IPS-18a (cell line): ENCODE results near the gene UBE2E2.

Source experiments
- H3K27ac ChIP-seq: one replicate; pipeline ENCODE4 v1.5.1; 2013; ENCODE audit warnings: low read length
- H3K27me3 ChIP-seq: one replicate; pipeline ENCODE4 v1.6.1; 2013; ENCODE audit warnings: mild to moderate bottlenecking, low read length; ENCODE audit not compliant: control insufficient read depth, insufficient read depth
- H3K36me3 ChIP-seq: one replicate; pipeline ENCODE4 v1.6.1; 2013; ENCODE audit warnings: low read depth, low read length; ENCODE audit not compliant: control insufficient read depth
- H3K4me1 ChIP-seq: one replicate; pipeline ENCODE4 v1.6.1; 2013; ENCODE audit warnings: low read depth, low read length; ENCODE audit not compliant: control insufficient read depth
- H3K4me3 ChIP-seq: one replicate; pipeline ENCODE4 v1.5.1; 2013; ENCODE audit warnings: low read length
- H3K9ac ChIP-seq: one replicate; pipeline ENCODE4 v1.6.1; 2013; ENCODE audit warnings: mild to moderate bottlenecking, low read length, moderate library complexity
- H3K9me3 ChIP-seq: one replicate; pipeline ENCODE4 v1.6.1; 2013; ENCODE audit warnings: low read depth, low read length; ENCODE audit not compliant: control insufficient read depth

Gene UBE2E2

GRCh38 chr3:23202921-23203707, at the start of gene UBE2E2:
UBE2E2 (plus strand) TSS chr3:23203327.
- H3K9me3 ChIP-seq = no peaks in the 10 kb centered on the region
- peaks cover 21% of the 10 kb centered on the region for H3K27me3 ChIP-seq
- H3K27ac ChIP-seq = no peak within 1 kb of the TSS
- H3K4me3 ChIP-seq = peak within 1 kb of the TSS; percentile 97
- no peaks in the 10 kb centered on the region for H3K36me3 ChIP-seq
- H3K4me1 ChIP-seq = peaks cover 10% of the 10 kb centered on the region
- H3K9ac ChIP-seq = peak within 1 kb of the TSS; percentile 80

DNA sequence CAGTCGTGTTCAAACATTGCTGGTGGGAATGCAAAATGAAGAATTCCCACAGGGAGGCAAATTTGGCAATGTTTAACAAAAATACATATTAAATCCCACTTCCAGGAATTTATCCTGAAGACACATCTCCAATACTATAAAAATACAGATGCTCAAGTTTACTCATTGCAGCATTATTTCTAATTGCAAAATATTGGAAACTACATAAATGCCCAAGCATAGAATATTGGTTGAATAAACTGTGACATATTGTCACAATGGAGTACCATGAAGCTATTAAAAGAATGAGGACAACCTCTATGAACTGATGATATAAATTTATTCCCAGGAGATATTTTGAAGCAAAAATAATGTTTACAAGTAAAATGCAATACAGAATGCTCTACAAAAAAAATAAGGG, 49.7 kb upstream of the UBE2E2 start:
- Histone ChIP-seq H3K4me3 (no peak overlapping the region), H3K27ac (no peak overlapping the region), H3K9me3 (peaks cover 4% of the 10 kb centered on the region), H3K27me3 (no peaks in the 10 kb centered on the region), H3K9ac (no peak overlapping the region), H3K36me3 (no peaks in the 10 kb centered on the region), H3K4me1 (peaks cover 7% of the 10 kb centered on the region)

DNA sequence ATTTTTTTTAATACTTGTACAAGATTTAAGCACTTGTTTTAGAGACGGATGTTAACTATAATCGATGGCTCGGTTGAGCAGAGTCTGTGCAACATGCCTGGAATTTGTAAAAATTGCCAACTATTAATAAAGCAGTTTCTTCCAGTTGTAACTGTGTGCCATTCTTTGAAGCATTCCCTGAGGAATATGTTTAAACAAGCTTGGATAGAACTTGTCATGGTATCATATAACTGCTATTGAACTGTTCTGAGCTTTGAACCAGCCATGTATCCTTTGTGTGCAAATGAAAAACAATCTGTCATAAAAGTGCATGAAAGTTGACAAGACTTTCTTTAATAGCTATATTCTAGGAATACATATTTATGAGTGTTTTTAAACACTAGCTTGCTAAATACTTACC, 45.8 kb upstream of the UBE2E2 start:
- peaks cover 4% of the 10 kb centered on the region for H3K9me3 ChIP-seq
- H3K4me3 ChIP-seq = no peak overlapping the region
- no peak overlapping the region for H3K9ac ChIP-seq
- H3K36me3 ChIP-seq = no peaks in the 10 kb centered on the region
- no peak overlapping the region for H3K27ac ChIP-seq
- H3K27me3 ChIP-seq = no peaks in the 10 kb centered on the region
- H3K4me1 ChIP-seq = peaks cover 7% of the 10 kb centered on the region

GRCh38 chr3:23159929-23160328, 43.2 kb upstream of the UBE2E2 start:
- no peak overlapping the region for H3K27ac ChIP-seq
- no peak overlapping the region for H3K4me3 ChIP-seq
- H3K9me3 ChIP-seq = peaks cover 2% of the 10 kb centered on the region
- no peaks in the 10 kb centered on the region for H3K27me3 ChIP-seq
- no peaks in the 10 kb centered on the region for H3K4me1 ChIP-seq
- no peak overlapping the region for H3K9ac ChIP-seq
- no peaks in the 10 kb centered on the region for H3K36me3 ChIP-seq

DNA sequence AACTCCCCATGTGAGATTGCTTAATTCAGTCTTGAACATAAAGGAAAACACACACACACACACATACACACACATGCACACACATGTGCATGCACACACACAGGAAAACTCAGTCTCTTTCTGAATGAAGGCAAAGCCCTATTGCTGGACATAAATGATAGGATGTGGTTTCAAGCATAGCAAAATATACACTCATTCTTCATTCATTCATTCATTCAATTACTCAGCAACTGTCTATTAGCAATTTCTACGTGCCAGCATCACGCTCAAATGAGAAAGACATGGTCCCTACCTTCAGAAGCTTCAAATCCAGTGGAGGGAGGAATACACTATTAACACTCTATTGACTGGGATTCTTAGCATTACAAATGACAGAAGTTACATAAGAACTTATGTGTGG, 41.8 kb upstream of the UBE2E2 start:
- Histone ChIP-seq H3K4me1 (no peaks in the 10 kb centered on the region), H3K9ac (no peak overlapping the region), H3K9me3 (no peaks in the 10 kb centered on the region), H3K27ac (no peak overlapping the region), H3K36me3 (no peaks in the 10 kb centered on the region), H3K27me3 (no peaks in the 10 kb centered on the region), H3K4me3 (no peak overlapping the region)

DNA sequence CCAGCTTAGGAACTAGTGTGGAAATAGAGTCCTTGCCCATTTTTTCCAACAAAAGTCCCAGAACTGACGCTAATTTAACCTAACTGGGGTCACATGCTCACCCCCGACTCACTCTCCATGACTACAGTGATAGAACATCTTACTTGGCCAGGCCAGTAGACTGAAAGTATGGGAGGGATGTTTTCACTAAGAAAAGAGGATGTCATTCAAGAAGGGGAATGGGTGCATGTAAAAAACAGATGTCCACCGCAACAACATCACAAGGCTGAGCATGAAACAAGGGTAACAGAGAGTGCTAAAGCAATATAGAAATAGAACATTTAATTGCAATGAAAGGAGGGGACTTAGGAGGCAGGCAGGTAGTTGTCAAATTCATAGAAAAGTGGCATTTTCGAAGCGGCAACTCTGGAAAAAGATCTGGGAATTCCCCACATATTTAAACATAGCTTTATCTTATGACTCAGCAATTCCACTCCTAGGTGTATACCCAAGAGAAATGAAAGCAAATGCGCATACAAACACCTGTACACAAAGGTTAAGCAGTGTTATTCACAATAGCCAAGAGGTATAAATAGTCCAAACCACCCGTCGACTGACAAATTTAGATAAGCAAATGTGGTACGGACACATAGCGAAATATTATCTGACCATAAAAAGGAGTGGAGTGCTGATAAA, 41.1 kb upstream of the UBE2E2 start:
- Histone ChIP-seq H3K4me1 (no peaks in the 10 kb centered on the region), H3K27me3 (no peaks in the 10 kb centered on the region), H3K9me3 (no peaks in the 10 kb centered on the region), H3K27ac (no peak overlapping the region), H3K36me3 (no peaks in the 10 kb centered on the region), H3K9ac (no peak overlapping the region), H3K4me3 (no peak overlapping the region)

DNA sequence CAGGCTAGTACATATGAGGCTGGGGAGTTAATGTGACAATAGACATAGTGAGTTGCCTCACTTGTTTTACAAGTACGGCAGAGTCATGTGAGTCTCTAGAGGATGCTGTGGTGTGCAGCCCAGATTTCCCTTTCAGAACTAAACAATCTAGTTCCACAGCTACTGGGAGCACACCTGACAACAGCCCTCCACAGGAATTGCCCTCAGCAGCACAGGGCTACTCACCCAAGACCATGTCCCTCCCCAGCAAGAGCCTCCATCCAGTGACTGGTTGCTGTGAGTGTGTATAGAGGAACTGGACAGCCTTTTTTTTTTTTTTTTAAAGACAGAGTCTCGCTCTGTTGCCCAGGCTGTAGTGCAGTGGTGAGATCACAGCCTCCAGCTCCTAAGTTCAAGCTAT, 40.2 kb upstream of the UBE2E2 start:
- Histone ChIP-seq H3K4me3 (no peak overlapping the region), H3K27ac (no peak overlapping the region), H3K9ac (no peak overlapping the region), H3K9me3 (no peaks in the 10 kb centered on the region), H3K36me3 (no peaks in the 10 kb centered on the region), H3K4me1 (no peaks in the 10 kb centered on the region), H3K27me3 (no peaks in the 10 kb centered on the region)

DNA sequence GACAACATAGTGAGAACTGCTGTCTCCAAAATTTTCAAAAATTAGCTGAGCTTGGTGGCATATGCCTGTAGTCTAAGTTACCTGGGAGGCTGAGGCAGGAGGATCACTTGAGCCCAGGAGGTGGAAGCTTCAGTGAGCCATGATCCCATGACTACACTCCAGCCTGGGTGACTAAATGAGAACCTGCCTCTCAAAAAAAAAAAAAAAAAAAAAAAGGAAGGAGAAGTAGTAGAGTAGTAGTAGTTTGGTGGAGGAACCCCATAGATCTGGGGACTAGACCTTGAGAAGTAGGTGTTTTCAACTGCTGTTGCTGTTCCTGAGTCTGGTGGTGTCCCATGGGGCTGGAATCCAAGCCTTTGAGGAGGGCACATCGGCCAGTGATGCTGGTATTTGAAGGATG, 38.4 kb upstream of the UBE2E2 start:
- no peaks in the 10 kb centered on the region for H3K4me1 ChIP-seq

GRCh38 chr3:23165571-23165970, 37.6 kb upstream of the UBE2E2 start:
- no peak overlapping the region for H3K27ac ChIP-seq
- H3K9me3 ChIP-seq = no peaks in the 10 kb centered on the region
- no peaks in the 10 kb centered on the region for H3K4me1 ChIP-seq
- no peaks in the 10 kb centered on the region for H3K27me3 ChIP-seq
- no peak overlapping the region for H3K4me3 ChIP-seq
- H3K36me3 ChIP-seq = no peaks in the 10 kb centered on the region
- H3K9ac ChIP-seq = no peak overlapping the region

More for the DNA sequence above, 38.4 kb upstream of the UBE2E2 start:
- H3K4me3 ChIP-seq = no peak overlapping the region
- H3K27me3 ChIP-seq = no peaks in the 10 kb centered on the region
- H3K27ac ChIP-seq = no peak overlapping the region
- H3K36me3 ChIP-seq = no peaks in the 10 kb centered on the region
- H3K9ac ChIP-seq = no peak overlapping the region
- H3K9me3 ChIP-seq = no peaks in the 10 kb centered on the region

DNA sequence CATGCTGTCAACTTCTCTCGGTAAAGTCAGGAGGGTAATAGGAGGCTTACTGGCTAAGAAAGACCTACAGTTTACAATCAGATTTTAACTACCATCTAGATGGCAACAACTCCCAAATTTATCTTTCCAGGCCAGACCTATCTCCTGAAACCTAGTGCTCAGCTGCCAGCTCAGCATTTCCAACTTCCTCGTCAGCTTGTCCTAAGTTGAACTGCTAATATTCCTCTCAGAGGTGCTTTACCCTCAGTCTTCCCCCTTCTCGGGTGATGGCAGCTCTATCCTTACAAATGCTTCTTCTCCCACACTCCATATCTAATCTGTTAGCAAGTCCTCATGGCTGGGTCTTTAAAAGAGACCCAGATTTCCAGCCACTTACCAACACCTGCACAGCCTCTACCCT, 36.9 kb upstream of the UBE2E2 start:
- Histone ChIP-seq H3K4me1 (no peaks in the 10 kb centered on the region), H3K36me3 (no peaks in the 10 kb centered on the region), H3K9me3 (no peaks in the 10 kb centered on the region), H3K27ac (no peak overlapping the region), H3K9ac (no peak overlapping the region), H3K4me3 (no peak overlapping the region), H3K27me3 (no peaks in the 10 kb centered on the region)

DNA sequence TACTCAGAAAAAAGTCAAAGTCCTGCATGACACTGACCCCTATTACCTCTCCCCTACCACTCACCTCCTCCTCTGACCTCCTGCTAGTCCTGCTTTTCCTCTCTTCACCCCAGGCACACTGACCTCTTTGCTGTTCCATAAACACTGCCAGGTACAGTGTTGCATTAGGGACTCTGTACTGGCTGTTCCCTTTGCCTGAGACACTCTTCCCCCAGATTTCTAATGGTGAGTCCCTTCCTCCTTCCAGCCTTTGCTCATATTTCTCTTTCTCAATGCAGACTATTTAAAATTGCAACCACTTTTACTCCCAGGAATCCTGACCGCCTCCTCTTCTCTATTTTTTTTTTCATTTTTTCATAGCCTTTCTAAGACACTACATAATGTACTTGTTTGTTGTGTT, 36.3 kb upstream of the UBE2E2 start:
- Histone ChIP-seq H3K27me3 (no peaks in the 10 kb centered on the region), H3K4me1 (no peaks in the 10 kb centered on the region), H3K9me3 (no peaks in the 10 kb centered on the region), H3K4me3 (no peak overlapping the region), H3K9ac (no peak overlapping the region), H3K27ac (no peak overlapping the region), H3K36me3 (no peaks in the 10 kb centered on the region)

DNA sequence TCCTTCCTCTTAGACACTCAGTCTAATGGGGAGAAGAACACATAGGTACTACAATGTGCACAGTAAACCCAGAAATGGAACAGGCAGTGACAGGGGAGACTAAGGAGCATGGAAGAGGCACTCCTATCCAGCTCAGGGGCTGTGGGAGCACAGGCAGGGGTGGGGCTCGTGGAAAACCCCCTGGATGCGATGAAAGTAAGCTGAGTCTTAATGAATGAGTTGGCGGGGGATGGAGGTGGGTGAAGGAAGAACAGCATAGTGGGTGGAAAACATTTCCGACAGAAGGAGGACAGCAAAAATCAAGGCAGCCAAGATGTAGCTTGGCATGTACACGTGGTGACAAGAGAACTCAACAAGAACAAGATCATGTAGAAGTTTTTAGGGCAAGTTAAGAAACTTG, 33.6 kb upstream of the UBE2E2 start:
- no peaks in the 10 kb centered on the region for H3K9me3 ChIP-seq
- H3K27ac ChIP-seq = no peak overlapping the region
- H3K9ac ChIP-seq = no peak overlapping the region
- no peaks in the 10 kb centered on the region for H3K27me3 ChIP-seq
- peaks cover under 1% of the 10 kb centered on the region for H3K4me1 ChIP-seq
- no peak overlapping the region for H3K4me3 ChIP-seq
- H3K36me3 ChIP-seq = no peaks in the 10 kb centered on the region
